Tibial nerve (tissue), 4 donors: Measurements from ENCODE around the gene PODXL2.

Source experiments
- EP300 ChIP-seq, 2 donors: sonication (generic); formaldehyde crosslinking; IDR thresholded peaks; one replicate each; pipeline ENCODE4 v1.6.1; 2017; ENCODE audit warnings: antibody characterized with exemption in 2 of 2, mild to moderate bottlenecking in 1 of 2
- POLR2A ChIP-seq, 2 donors: fragments of 450-650 bp; IDR thresholded peaks; one replicate each; pipeline ENCODE4 v1.6.1; 2017; ENCODE audit warnings: antibody characterized with exemption in 2 of 2, mild to moderate bottlenecking in 2 of 2, moderate library complexity in 2 of 2
- TF ChIP-seq, protein P1 (sequence below), 5 experiments: fragments of 200-600 bp in 3 of 5; fragments of 450-650 bp in 2 of 5; sonication (generic) in 3 of 5; IDR thresholded peaks; one replicate each; pipeline ENCODE4 v1.5.1; 2016 to 2019; ENCODE audit warnings: antibody characterized with exemption in 5 of 5, mild to moderate bottlenecking in 3 of 5, moderate library complexity in 2 of 5

DNA sequence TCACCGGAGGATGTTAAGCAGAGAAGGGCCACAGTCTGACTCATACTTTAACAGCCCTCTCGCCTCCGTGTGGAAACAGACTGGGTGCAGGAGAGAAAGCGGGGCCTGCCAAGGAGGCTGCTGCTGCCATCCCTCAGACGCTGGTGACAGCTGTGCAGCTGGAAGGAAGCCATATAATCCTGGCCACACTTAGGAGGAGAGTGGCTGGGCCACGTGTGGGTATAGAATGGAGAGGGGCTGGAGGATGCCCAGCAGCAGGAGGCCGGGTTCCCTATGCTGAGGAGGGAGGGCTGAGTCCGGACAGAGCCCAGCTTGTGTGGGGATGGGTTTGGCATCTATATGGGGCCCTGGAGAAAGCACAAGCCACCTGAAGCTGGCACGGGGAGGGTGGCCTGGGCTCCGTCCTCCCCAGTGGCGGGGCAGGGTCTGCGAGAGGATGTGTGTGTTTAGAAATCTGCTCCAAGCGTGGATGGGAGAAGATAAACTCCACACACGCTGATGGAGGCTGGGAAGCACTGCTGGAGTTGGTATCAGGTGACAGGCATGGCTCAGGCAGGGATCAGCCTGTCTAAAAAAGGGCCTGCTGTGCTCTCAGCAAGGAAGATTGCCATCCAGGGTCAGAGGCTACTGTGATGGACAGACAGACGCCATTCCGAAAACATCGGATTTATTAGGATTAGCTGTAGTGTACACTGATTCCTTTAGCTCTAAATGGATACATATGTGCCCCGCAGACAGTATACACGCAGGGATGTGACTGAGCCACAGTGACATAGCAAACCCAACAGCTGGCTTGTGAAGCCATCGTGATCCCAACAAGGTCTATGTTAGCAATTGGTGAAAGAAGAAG, 59.7 kb downstream of the PODXL2 start:
- no peak for TF ChIP-seq POLR2A (IDR thresholded peaks at IDR 0.05)
- no peak for TF ChIP-seq EP300 (IDR thresholded peaks at IDR 0.05)
- TF ChIP-seq, protein P1, sequence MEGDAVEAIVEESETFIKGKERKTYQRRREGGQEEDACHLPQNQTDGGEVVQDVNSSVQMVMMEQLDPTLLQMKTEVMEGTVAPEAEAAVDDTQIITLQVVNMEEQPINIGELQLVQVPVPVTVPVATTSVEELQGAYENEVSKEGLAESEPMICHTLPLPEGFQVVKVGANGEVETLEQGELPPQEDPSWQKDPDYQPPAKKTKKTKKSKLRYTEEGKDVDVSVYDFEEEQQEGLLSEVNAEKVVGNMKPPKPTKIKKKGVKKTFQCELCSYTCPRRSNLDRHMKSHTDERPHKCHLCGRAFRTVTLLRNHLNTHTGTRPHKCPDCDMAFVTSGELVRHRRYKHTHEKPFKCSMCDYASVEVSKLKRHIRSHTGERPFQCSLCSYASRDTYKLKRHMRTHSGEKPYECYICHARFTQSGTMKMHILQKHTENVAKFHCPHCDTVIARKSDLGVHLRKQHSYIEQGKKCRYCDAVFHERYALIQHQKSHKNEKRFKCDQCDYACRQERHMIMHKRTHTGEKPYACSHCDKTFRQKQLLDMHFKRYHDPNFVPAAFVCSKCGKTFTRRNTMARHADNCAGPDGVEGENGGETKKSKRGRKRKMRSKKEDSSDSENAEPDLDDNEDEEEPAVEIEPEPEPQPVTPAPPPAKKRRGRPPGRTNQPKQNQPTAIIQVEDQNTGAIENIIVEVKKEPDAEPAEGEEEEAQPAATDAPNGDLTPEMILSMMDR (IDR thresholded peaks at IDR 0.05) = no peak
